LoVo (cell line): ENCODE data around the gene NELL2.
"Not testable (repeated sequence)": the region's sequence is repeated elsewhere in the genome, so short reads cannot be mapped to it uniquely, and the experiment has no call there.

Source experiments
- DNase-seq: peaks from one replicate; pipeline ENCODE4 v3.0.0-alpha.2; 2016; ENCODE audit warnings: low spot score

NELL2 gene

GRCh38 chr12:44694017-44694416 is 182.1 kb downstream of the NELL2 start:
- DNase-seq, result no peak

DNA sequence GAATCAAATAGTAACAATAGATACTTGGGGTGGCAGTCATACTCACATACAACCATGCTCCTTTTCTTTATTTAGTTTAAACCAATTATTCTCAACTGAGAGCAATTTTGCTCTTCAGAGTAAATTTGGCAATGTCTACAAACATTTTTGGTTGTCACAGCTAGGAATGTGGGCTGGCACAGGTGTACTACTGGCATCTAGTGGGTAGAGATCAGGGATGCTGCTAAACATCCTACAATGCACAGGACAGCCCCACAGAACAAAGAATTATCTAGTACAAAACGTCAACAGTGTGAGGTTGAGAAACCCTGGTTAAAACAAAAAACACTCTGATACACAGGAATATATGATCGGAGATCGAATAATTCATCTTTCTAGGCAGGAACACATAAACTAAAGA is 186.5 kb downstream of the NELL2 start:
- no peak for DNase-seq

GRCh38 chr12:44686821-44687432 is 189.2 kb downstream of the NELL2 start:
- not testable (repeated sequence) for DNase-seq

DNA sequence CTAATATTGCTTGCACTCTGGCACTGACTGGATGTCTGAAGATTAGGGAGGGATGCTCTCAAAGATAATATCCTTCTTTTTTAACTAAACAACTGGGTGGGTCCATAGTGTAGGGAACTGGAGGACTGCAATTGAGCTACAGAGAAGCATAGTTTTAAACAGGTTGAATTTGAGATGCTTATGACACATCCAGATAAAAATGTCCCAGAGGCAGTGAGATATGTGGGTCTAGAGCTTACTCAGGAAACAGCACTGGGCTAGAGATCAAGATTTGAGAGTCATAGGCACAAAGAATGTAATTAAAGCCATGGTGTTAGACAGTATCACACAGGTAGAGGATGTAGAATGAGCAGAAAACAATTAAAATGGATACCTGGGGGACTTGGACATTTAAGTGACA is 198.4 kb downstream of the NELL2 start:
- no peak for DNase-seq

DNA sequence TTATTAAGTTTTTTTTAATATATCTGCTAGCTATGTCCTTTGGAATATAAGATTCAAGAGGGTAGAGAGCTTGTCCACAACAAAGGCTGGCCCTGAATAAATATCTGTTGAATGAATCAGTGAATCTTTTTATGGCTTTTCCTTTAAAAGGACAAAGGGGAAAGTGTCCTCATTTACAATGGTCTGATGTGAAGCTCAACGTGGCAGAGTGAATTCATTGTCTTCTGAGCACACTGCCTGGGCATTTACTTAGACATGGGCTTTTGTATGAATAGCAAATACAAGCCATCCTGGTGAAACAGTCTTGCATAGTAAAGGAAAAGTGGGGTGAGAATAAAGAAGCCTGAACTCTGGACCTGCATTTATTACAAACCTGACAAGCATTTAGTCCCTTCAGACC is 201.2 kb downstream of the NELL2 start:
- DNase-seq, result no peak

- no peak for DNase-seq
These were observed 202.3 kb downstream of the NELL2 start for GRCh38 chr12:44673811-44674210.

- DNase-seq, result no peak
These were observed 204.1 kb downstream of the NELL2 start for GRCh38 chr12:44672042-44672441.

GRCh38 chr12:44668443-44668842 is 207.7 kb downstream of the NELL2 start:
- DNase-seq, result no peak

DNA sequence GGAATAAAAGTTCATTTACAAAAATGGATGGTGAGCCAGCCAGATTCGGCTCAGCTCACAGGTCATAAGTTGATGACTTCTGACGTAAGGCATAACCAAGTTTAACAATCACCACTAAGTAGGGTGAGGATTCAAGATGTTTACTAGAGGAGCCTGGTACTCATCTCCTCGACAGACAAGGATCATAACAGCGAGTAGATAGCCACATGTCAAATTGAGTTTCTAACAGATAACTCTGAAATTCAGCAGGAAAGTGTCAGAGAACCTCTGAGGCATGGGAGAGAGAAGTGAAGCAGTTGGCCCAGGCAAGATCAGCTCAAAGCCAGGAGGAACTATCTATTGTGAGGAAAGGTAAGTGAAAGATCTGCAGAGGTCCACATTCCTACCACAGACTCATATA is 208.7 kb downstream of the NELL2 start:
- DNase-seq, result no peak

DNA sequence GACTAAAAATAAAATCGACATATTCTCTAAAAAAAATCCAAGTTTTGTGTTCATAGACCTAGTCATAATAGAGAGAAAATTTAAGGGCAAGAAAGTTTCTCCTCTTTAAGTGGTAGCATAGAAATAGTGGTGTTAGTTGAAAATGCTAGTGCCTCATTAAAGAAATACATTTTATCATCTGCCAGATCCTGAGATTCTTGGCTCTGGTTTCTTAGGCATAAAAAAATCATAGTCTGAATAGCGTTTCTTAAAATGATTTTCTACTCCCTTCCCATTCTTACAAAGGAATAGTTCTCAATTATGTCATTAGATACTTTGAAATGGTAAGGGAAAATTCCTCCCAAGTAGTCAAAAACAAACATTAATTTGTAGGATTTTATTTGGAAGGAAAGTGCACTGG is 212.8 kb downstream of the NELL2 start:
- no peak for DNase-seq

- DNase-seq, result no peak
These were observed 220.3 kb downstream of the NELL2 start for GRCh38 chr12:44655846-44656245.

DNA sequence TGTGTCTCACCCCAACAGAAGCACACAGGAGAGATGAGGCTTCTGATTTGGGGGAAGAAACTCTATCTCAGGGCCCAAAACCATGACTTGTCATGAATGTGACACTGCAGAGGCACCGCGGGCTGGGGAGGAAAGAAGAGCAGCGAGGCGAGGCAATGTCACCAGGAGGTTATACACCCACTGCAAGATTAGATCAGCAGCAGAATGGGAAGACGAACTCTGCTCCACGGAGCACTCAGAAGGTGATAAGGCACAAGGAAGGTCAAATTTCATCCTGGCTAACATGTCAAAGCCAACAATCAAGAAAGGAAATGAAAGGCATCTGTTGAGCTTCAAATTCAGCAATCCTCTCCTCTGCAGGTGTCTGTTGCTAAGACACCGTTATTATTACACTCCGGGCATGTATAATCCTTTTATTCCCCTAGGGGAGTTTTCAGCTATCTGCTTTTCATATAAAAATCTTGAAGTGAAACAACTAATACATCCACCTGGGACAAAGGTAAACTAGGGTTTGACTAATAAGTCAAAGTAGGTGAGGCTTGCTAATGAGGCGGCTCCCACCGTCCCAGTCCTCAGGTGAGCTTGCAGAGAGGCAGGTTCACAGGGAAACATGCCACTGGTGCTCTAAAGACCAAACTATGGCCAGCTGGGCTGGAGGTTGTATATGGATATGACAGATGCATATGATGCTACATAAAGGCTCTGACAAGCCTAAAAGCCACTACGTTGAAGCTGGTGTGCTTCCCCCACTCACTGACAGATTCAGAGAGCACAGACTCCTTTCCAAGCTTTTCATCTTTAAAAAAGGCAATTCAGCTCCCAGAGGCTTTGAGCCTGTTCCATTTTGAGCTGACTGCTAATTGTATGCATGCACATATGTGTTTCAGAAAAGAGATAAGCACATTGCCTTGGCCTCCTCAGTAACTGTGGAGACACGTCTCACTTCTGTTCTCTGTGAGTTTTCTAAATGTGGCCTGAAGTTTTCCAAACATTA is 221.2 kb downstream of the NELL2 start:
- no peak for DNase-seq

GRCh38 chr12:44653861-44654527 is 222.1 kb downstream of the NELL2 start:
- DNase-seq, result no peak

DNA sequence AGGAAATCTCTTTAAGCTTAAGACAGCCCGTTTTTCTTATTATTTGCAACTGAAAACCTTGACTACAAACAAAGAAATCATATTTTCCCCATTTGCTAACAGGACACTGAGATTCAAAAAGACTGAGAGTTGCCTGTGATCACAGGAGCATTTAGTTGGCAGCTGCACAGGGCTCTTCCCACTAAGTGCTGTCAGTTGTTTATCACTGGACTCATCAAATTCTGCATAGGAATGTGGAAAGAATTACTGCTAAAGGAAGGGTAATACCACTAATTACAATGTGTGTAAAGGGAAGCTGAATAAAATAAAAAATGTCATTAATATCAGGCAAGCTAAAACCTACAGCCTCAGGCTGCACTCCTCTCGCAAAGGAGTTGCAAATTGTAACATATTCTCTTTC is 226.4 kb downstream of the NELL2 start:
- DNase-seq, result no peak

DNA sequence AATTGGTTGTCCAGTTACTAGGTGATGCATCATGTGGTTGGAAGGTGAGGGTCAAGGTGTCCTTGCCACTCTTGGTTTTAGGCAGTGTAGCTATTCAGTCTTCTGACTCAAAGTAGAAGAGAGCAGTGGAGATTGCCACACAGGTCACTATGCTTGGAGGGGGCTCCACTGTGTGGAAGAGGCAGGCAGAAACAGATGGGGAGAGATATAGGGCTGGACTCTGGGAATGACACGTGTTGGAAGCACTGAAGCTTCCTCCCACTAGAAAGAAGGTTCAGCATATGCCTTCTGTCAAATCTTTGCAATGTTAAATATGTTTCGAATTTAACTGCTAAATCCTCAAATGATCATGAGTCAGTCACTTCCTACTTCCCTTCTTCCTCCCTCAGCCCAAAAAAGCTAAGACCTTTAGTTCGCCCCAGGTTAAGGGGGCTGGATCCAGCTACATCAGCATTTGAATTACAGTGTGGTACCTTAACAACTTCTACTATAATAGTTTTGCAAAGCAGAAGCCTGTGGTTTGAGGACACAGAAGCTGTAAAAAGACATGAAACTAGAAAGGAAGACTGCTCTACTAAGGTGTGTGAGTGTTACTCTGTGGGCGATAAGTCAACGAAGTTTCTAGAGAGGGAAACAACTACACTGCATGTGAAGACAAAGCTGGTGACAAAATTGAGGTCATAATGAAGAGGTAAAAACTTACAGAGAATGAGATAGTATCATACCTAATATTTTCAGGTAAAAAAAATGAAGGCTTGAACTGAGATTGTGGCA is 228.0 kb downstream of the NELL2 start:
- no peak for DNase-seq

DNA sequence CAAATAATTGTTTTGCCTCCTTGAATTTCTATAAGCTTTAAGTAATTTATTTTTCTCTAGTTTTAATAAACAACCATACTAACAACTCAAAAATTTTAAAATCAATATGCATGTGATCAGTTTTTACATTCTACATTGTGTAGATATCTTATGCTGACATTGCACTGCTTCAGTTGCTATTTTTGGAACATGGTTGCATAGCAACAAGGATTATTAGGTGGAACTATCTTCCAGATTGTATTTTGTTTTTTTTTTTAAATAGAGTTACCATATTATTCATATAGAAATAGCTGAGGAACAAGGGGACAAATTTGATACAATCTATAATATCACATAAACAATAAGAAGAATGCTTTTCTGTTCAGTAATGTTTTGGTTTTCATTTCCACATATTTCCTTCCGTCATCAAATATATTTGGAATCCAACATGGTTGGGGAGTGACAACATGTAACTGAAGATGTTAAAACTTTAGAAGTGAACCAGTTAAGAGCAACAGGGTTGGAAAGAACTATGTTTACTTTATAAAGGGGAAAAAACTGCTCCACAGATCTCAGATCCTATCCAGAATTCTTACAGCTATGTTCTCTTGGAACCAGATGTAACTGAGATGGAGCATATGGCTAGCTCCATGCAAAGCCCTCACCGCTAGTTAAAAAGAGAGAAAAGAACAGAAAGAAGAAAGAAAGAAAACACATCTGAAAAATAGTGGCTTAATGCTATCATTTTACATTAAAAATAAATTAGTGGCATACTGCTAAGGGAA is 235.5 kb downstream of the NELL2 start:
- DNase-seq, result no peak

GRCh38 chr12:44637875-44638274 is 238.2 kb downstream of the NELL2 start:
- DNase-seq, result no peak

- DNase-seq, result no peak
These were observed 247.9 kb downstream of the NELL2 start for GRCh38 chr12:44628180-44628579.

DNA sequence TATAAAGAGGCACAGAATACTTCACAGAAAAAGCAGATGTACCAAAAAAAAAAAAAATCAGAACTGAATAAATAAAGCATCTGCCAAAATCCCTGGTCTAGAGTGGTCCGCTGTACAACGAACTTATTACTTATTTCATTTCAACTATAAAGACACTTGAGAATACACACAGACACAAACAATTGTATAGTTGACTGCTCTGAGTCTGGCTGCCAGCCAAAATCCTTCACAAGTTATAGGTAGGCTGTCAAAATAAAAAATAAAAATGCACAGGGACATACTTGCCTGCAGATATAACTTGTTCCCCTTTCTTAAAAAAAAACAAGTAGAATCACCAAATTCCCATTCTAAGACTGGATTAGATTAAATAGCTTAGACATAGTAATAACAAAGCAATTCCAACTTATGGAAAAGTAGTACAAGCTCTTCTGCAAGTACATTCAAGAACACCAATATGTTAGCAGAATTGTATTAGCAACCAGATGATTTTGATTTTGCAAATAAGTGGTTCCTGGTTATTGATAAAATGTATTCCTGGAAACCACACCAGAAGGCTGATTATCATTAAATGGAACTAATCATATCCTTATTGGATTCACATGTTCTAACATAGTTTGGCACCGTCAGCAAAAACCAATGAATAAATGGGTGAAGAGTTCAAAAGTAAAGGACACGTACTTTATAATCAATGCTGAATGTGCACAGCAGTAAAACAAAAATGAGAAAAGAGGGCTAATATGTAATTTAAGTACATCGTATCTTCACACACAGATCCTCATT is 248.5 kb downstream of the NELL2 start:
- DNase-seq, result no peak

GRCh38 chr12:44626883-44627282 is 249.2 kb downstream of the NELL2 start:
- no peak for DNase-seq

DNA sequence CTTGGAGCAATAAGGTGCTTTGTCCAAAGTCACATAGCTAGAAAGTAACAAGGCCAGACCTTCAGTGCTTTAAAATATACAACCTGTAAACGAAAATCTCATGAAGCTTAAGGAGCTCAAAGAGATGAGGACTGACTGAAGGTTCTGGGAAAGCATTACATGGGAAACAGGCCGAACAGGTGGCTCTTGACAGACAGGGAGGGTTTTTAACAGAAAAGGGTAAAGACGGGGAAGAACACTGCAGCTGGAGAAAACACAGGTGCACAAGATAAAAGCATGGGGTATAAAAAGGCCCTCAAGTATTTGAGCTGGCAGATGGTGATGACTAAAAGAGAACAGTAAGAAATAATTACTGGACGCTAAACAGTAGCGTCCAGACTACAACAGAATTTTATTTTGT is 257.2 kb downstream of the NELL2 start:
- no peak for DNase-seq
